HG02763 (cell line): ENCODE data around the gene DENND2A.

ENCODE experiments used
- ATAC-seq: cut with Tn5 transposase; IDR thresholded peaks from one replicate; pipeline ENCODE4 v1.9.1; 2021; ENCODE audit warnings: mild to moderate bottlenecking, moderate library complexity; ENCODE audit not compliant: unreplicated experiment

DENND2A gene

DNA sequence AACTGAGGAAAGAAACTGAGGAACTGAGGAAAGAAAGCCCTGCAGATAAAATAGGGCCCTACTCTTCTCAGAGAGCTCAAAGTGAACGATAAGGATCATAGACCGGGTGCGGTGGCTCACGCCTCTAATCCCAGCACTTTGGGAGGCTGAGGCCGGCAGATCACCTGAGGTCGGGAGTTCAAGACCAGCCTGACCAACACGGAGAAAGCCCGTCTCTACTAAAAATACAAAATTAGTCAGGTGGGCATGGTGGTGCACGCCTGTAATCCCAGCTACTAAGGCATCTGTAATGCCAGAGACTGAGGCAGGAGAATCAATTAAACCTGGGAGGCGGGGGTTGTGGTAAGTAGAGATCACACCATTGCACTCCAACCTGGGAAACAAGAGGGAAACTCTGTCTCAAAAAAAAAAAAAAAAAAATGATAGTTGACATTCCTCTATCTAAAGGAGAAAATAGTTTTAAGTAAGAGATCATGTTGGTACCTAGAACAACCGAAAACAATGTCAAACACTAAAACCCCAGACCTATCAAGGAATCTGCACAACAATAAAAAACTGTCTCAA lies 163.8 kb downstream of the DENND2A start:
- ATAC-seq, result no peak

DNA sequence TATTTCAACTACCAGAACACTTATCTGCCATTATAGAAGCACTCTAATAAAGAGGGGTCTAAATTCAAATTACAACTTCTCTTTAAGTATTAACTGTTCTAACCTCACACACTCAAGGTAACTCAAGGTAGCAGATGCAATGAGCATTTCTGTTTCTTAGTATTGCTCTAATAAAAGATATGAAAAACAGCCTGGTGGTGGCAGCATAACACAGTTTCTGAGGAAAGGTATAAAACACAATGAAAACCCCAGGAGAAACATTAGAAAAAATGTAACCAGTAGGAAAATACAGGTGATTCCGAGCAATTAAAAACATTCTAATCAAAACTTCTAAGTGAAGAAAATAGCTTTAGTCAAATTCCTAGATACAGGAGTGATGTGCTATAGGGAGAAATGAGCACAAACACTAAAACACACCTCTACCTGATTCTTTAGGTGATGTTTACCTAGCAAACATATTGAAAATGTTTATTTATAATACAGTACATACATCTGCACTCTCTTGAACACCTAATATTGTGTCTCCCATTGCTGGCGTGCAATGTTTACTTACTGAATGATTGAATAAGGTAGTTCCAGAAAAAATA lies 164.8 kb downstream of the DENND2A start:
- ATAC-seq, result no peak
